Measurements from ENCODE around the gene KANK3.
A peak's percentile ranks its signal among the peaks of the same experiment; 100 is the strongest.
"Not testable (repeated sequence)": the region's sequence is repeated elsewhere in the genome, so short reads cannot be mapped to it uniquely, and the experiment has no call there.

Gene KANK3

GRCh38 chr19:8358948-8359347 lies 15.9 kb upstream of the KANK3 start:
- Mint-ChIP-seq H3K27me3 (peaks cover 20% of the 10 kb centered on the region), H3K27ac (no peak overlapping the region), H3K4me1 (ENCODE audit: low read depth) (peaks cover 34% of the 10 kb centered on the region), H3K36me3 (ENCODE audit: low read depth) (no peaks in the 10 kb centered on the region), H3K4me3 (no peak overlapping the region), H3K9me3 (no peaks in the 10 kb centered on the region)

- no peaks in the 10 kb centered on the region for H3K9me3 Mint-ChIP-seq
- H3K4me3 Mint-ChIP-seq = no peak overlapping the region
- peaks cover 14% of the 10 kb centered on the region for H3K27me3 Mint-ChIP-seq
- H3K36me3 Mint-ChIP-seq (ENCODE audit: low read depth) = no peaks in the 10 kb centered on the region
- peaks cover 21% of the 10 kb centered on the region for H3K4me1 Mint-ChIP-seq (ENCODE audit: low read depth)
- H3K27ac Mint-ChIP-seq = no peak overlapping the region
Observed at GRCh38 chr19:8357007-8357521, 14.0 kb upstream of the KANK3 start.

GRCh38 chr19:8355631-8356402 lies 12.8 kb upstream of the KANK3 start:
- Mint-ChIP-seq H3K4me1 (ENCODE audit: low read depth) (peaks cover 16% of the 10 kb centered on the region), H3K9me3 (no peaks in the 10 kb centered on the region), H3K36me3 (ENCODE audit: low read depth) (no peaks in the 10 kb centered on the region), H3K4me3 (no peak overlapping the region), H3K27me3 (peaks cover 14% of the 10 kb centered on the region), H3K27ac (no peak overlapping the region)

GRCh38 chr19:8352845-8353244 lies 9.8 kb upstream of the KANK3 start:
- not testable (repeated sequence) for H3K9me3 Mint-ChIP-seq; H3K36me3 Mint-ChIP-seq (ENCODE audit: low read depth); H3K27ac Mint-ChIP-seq; H3K4me3 Mint-ChIP-seq
- Mint-ChIP-seq H3K27me3 (peaks cover 26% of the 10 kb centered on the region), H3K4me1 (ENCODE audit: low read depth) (peaks cover 16% of the 10 kb centered on the region)

GRCh38 chr19:8352134-8352827 lies 9.2 kb upstream of the KANK3 start:
- no peaks in the 10 kb centered on the region for H3K36me3 Mint-ChIP-seq (ENCODE audit: low read depth)
- no peaks in the 10 kb centered on the region for H3K9me3 Mint-ChIP-seq
- H3K27me3 Mint-ChIP-seq = peaks cover 26% of the 10 kb centered on the region
- H3K27ac Mint-ChIP-seq = no peak overlapping the region
- peaks cover 16% of the 10 kb centered on the region for H3K4me1 Mint-ChIP-seq (ENCODE audit: low read depth)
- H3K4me3 Mint-ChIP-seq = no peak overlapping the region

GRCh38 chr19:8349629-8350372 lies 6.7 kb upstream of the KANK3 start:
- H3K4me3 Mint-ChIP-seq; H3K9me3 Mint-ChIP-seq; H3K36me3 Mint-ChIP-seq (ENCODE audit: low read depth); H3K27ac Mint-ChIP-seq; H3K4me1 Mint-ChIP-seq (ENCODE audit: low read depth): not testable (repeated sequence)
- peaks cover 26% of the 10 kb centered on the region for H3K27me3 Mint-ChIP-seq

GRCh38 chr19:8343483-8343844 lies 402 bp upstream of the KANK3 start:
- H3K36me3 Mint-ChIP-seq (ENCODE audit: low read depth) = no peaks in the 10 kb centered on the region
- H3K9me3 Mint-ChIP-seq = no peaks in the 10 kb centered on the region
- H3K4me3 Mint-ChIP-seq = peak overlapping the region; percentile 64
- H3K27me3 Mint-ChIP-seq = peaks cover 17% of the 10 kb centered on the region
- no peak overlapping the region for H3K27ac Mint-ChIP-seq
- peaks cover 18% of the 10 kb centered on the region for H3K4me1 Mint-ChIP-seq (ENCODE audit: low read depth)

- H3K4me3 Mint-ChIP-seq = no peak overlapping the region
- no peaks in the 10 kb centered on the region for H3K9me3 Mint-ChIP-seq
- H3K27me3 Mint-ChIP-seq = peaks cover 27% of the 10 kb centered on the region
- peaks cover 18% of the 10 kb centered on the region for H3K4me1 Mint-ChIP-seq (ENCODE audit: low read depth)
- H3K36me3 Mint-ChIP-seq (ENCODE audit: low read depth) = no peaks in the 10 kb centered on the region
- H3K27ac Mint-ChIP-seq = no peak overlapping the region
Observed at GRCh38 chr19:8342316-8342683, 762 bp downstream of the KANK3 start.

GRCh38 chr19:8341504-8341903 lies 1.6 kb downstream of the KANK3 start:
- H3K9me3 Mint-ChIP-seq; H3K4me3 Mint-ChIP-seq; H3K36me3 Mint-ChIP-seq (ENCODE audit: low read depth); H3K27ac Mint-ChIP-seq: not testable (repeated sequence)
- Mint-ChIP-seq H3K27me3 (peaks cover 31% of the 10 kb centered on the region), H3K4me1 (ENCODE audit: low read depth) (peaks cover 18% of the 10 kb centered on the region)

- Mint-ChIP-seq H3K36me3 (ENCODE audit: low read depth) (no peaks in the 10 kb centered on the region), H3K4me3 (no peak overlapping the region), H3K9me3 (no peaks in the 10 kb centered on the region), H3K27ac (peak overlapping the region; percentile 52), H3K27me3 (peaks cover 36% of the 10 kb centered on the region), H3K4me1 (ENCODE audit: low read depth) (peaks cover 22% of the 10 kb centered on the region)
Observed at GRCh38 chr19:8340341-8341096, 2.5 kb downstream of the KANK3 start.

GRCh38 chr19:8338835-8339234 lies 4.2 kb downstream of the KANK3 start:
- Mint-ChIP-seq H3K4me1 (ENCODE audit: low read depth) (peaks cover 22% of the 10 kb centered on the region), H3K4me3 (no peak overlapping the region), H3K9me3 (no peaks in the 10 kb centered on the region), H3K36me3 (ENCODE audit: low read depth) (no peaks in the 10 kb centered on the region), H3K27ac (no peak overlapping the region), H3K27me3 (peaks cover 41% of the 10 kb centered on the region)

- Mint-ChIP-seq H3K4me3 (no peak overlapping the region), H3K27me3 (peaks cover 41% of the 10 kb centered on the region), H3K4me1 (ENCODE audit: low read depth) (peaks cover 18% of the 10 kb centered on the region), H3K36me3 (ENCODE audit: low read depth) (no peaks in the 10 kb centered on the region), H3K27ac (no peak overlapping the region), H3K9me3 (no peaks in the 10 kb centered on the region)
Observed at GRCh38 chr19:8337728-8338127, 5.3 kb downstream of the KANK3 start.

- H3K4me3 Mint-ChIP-seq = no peak overlapping the region
Observed at GRCh38 chr19:8336660-8337059, 6.4 kb downstream of the KANK3 start.

GRCh38 chr19:8336072-8336569 lies 6.9 kb downstream of the KANK3 start:
- Mint-ChIP-seq H3K9me3 (no peaks in the 10 kb centered on the region), H3K27me3 (peaks cover 37% of the 10 kb centered on the region), H3K27ac (no peak overlapping the region), H3K4me1 (ENCODE audit: low read depth) (peaks cover 9% of the 10 kb centered on the region), H3K36me3 (ENCODE audit: low read depth) (no peaks in the 10 kb centered on the region), H3K4me3 (peak overlapping the region; percentile 60)

More at GRCh38 chr19:8336660-8337059, 6.4 kb downstream of the KANK3 start:
- H3K9me3 Mint-ChIP-seq = no peaks in the 10 kb centered on the region
- peaks cover 10% of the 10 kb centered on the region for H3K4me1 Mint-ChIP-seq (ENCODE audit: low read depth)
- peaks cover 38% of the 10 kb centered on the region for H3K27me3 Mint-ChIP-seq
- no peaks in the 10 kb centered on the region for H3K36me3 Mint-ChIP-seq (ENCODE audit: low read depth)
- H3K27ac Mint-ChIP-seq = no peak overlapping the region

Measured in stimulated activated naive CD8-positive, alpha-beta T cell treated with anti-CD3 and anti-CD28 coated beads, Interleukin-15, Interleukin-2, amounts not matched to agents 100 ng/mL and 50 ng/mL, for 24 hours (primary cell).